Fibroblast of mammary gland (primary cell): ENCODE results near the gene BCL11B.

Experiments used
- DNase-seq: peaks from one replicate; pipeline ENCODE4 v3.0.0-alpha.2; 2010; ENCODE audit warnings: low read depth
- H3K4me3 ChIP-seq: 2 replicates; pipeline ENCODE4 v1.5.1; 2011; ENCODE audit warnings: low read depth, mild to moderate bottlenecking, low read length, moderate library complexity; ENCODE audit not compliant: control insufficient read depth
- CTCF ChIP-seq: conservative IDR thresholded peaks from 2 replicates; pipeline ENCODE4 v1.5.1; 2011; ENCODE audit warnings: low read depth, low read length, inconsistent platforms; ENCODE audit not compliant: control insufficient read depth, insufficient read depth

The BCL11B gene

GRCh38 chr14:99129211-99129696 is 142.7 kb downstream of the BCL11B start:
- no peak overlapping the region for H3K4me3 ChIP-seq
- no peak for DNase-seq
- TF ChIP-seq CTCF = no peak

DNA sequence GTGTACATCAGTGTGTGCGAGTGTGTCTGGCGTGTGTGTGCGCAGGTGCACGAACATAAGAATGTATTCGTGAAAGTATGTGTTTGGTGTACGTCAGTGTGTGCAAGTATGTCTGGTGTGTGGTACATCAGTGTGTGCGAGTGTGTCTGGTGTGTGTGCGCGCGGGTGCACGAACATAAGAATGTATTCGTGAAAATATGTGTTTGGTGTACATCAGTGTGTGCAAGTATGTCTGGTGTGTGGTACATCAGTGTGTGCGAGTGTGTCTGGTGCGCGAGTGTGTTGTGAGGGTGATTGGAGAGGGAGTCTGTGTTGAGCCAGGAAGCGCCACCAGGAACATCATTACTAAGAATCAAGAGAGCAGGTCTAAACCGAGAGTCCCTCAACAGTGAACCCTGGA is 143.8 kb downstream of the BCL11B start:
- no peak for TF ChIP-seq CTCF
- no peak overlapping the region for H3K4me3 ChIP-seq
- no peak for DNase-seq

DNA sequence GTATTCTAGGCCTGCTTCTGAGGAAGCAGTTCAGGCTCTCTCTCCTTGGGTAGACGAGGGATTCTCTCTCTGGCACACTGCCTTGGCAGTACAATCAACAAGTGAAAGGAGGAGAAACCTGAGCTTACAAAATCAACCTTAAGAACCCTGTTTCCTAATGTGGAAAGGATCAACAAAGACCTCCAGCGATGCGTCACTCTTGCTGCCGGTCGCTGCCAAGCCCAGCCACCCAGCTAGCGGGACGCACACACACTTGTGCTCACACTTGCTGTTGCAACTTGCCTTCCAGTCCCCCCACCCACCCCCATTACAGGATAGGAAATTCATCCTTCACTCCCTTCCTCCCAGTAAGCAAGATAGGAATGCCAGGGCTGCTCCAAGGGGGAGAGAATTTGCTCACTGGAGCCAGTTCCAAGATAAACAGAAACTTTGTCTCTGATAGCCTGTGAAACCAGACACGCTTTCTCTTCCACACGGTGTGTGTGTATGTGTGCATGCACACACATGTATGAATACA is 144.3 kb downstream of the BCL11B start:
- no peak overlapping the region for H3K4me3 ChIP-seq
- DNase-seq = no peak
- TF ChIP-seq CTCF = no peak

DNA sequence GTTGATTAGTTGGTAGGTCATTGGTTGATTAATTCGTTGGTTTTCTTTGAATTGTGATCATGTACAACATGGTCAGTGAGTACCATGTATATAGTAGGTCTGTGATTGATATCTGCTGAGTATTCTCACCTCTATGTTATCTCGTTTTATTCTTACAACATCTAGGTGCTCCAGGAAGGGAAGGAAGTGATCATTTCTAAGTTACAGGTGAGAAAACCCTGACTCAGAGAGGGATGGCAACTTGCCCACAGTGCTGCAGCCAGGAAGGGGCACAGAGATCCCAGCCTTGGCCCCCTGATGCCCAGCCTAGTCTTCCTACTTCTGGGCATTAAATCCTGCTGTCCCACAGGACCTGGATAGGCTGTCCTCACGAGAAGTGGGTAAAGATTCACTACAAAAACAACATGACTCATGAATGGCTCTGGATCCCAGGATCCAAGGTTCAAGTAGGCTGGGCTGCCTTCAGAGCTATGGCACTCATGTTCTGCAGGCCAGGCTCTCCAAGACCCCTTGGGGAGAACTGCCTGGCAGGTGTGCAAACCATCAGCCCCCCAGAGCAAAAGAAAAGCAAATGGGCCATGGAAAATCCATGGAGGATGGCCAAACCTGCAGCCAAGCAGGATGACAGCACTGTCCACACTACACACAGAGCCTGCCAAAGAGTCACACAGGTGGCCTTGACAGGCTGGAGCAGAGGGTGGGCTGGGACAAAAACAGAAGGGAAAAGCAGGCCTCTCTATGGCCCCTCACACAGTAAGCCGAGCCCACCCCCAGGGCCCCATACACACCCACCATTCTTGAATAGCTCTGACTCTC is 146.2 kb downstream of the BCL11B start:
- no peak overlapping the region for H3K4me3 ChIP-seq
- no peak for TF ChIP-seq CTCF
- no peak for DNase-seq

GRCh38 chr14:99125113-99125512 is 146.9 kb downstream of the BCL11B start:
- no peak overlapping the region for H3K4me3 ChIP-seq
- TF ChIP-seq CTCF = no peak
- DNase-seq = no peak

GRCh38 chr14:99124482-99125105 is 147.4 kb downstream of the BCL11B start:
- DNase-seq = no peak
- H3K4me3 ChIP-seq = no peak overlapping the region
- TF ChIP-seq CTCF = no peak
